K562 (cell line): ENCODE results near the gene DYNC1I1. TPM values are rescaled to one million over a fixed set of nuclear protein-coding genes. Genes with fewer than 3 reads are reported as not detected.

Experiments
- ATAC-seq: fragments of 200-7000 bp; cut with Tn5 transposase; 3 replicates; pipeline ENCODE4 v1.9.1; 2020; ENCODE audit warnings: moderate library complexity
- BruUV-seq: library from RNA; stranded (reverse); fragments of 400-500 nt; replicated peaks from 2 replicates; lab custom pipeline; 2021; lab: Mats Ljungman, UMichigan
- CTCF ChIA-PET: fragments of 300-600 bp; formaldehyde crosslinking; extraction: SDS; loops from one replicate; lab custom pipeline; 2021; ENCODE audit warnings: low intra/inter-chr PET ratio; lab: Yijun Ruan, JAX
- POLR2A ChIA-PET: fragments of 300-600, 350-650 bp; sonication (Branson Sonifier 250); formaldehyde crosslinking; extraction: SDS; loops from one replicate; lab custom pipeline; 2021; ENCODE audit warnings: antibody characterized with exemption, inconsistent platforms; lab: Yijun Ruan, JAX
- DNase-seq, 4 experiments: peaks; one replicate each; pipeline versions ENCODE4 v3.0.0 to v3.0.0-alpha.2; 2011 to 2018; ENCODE audit warnings: low spot score in 3 of 4, mixed read lengths in 3 of 4; ENCODE audit errors: extremely low read depth in 1 of 4
- FAIRE-seq: peaks from 2 replicates; lab custom pipeline; 2011; peaks lifted over from hg19 to GRCh38; lab: Jason Lieb, UNC
- H2AFZ ChIP-seq: 2 replicates; pipeline ENCODE4 v1.6.0; 2011; ENCODE audit warnings: low read depth, low read length, control low read depth, inconsistent platforms
- H3K27ac ChIP-seq: fragments of 200-600 bp; 3 replicates; pipeline ENCODE4 v1.8.0; 2011; ENCODE audit warnings: low read depth, mild to moderate bottlenecking, control low read depth, inconsistent platforms, low read length, moderate library complexity, mixed read lengths; ENCODE audit errors: extremely low read depth
- H3K27me3 ChIP-seq, 2 experiments: fragments of 300-600 bp in 1 of 2; 2 replicates in 1 of 2; 3 replicates in 1 of 2; pipeline versions ENCODE4 v1.6.0 to v1.8.0; 2011; ENCODE audit warnings: inconsistent platforms in 2 of 2, low read length in 2 of 2, mild to moderate bottlenecking in 1 of 2, mixed read lengths in 1 of 2, moderate library complexity in 1 of 2; ENCODE audit not compliant: control insufficient read depth in 2 of 2, insufficient read depth in 2 of 2
- H3K36me3 ChIP-seq: fragments of 300-600 bp; 3 replicates; pipeline ENCODE4 v1.8.0; 2011; ENCODE audit warnings: mild to moderate bottlenecking, low read length, inconsistent platforms; ENCODE audit not compliant: control insufficient read depth, insufficient read depth
- H3K4me1 ChIP-seq, 2 experiments: fragments of 200-600 bp in 1 of 2; replicated peaks in 1 of 2; 2 replicates in 1 of 2; 3 replicates in 1 of 2; pipeline versions ENCODE4 v1.5.1 to v1.8.0; 2011; ENCODE audit warnings: inconsistent platforms in 2 of 2, low read length in 2 of 2, mild to moderate bottlenecking in 1 of 2, mixed read lengths in 1 of 2, moderate library complexity in 1 of 2; ENCODE audit not compliant: control insufficient read depth in 2 of 2, insufficient read depth in 2 of 2
- H3K4me2 ChIP-seq: 2 replicates; pipeline ENCODE4 v1.6.1; 2011; ENCODE audit warnings: low read length, control low read depth, inconsistent platforms, mixed read lengths; ENCODE audit not compliant: insufficient read depth
- H3K4me3 ChIP-seq: fragments of 200-600 bp; sonication (generic), shearing (Covaris generic); 2 replicates; pipeline ENCODE4 v1.5.1; 2016; ENCODE audit warnings: control low read depth, inconsistent platforms
- H3K79me2 ChIP-seq: fragments of 200-600 bp; 3 replicates; pipeline ENCODE4 v1.8.0; 2011; ENCODE audit warnings: low read length, inconsistent platforms; ENCODE audit not compliant: control insufficient read depth, insufficient read depth
- H3K9ac ChIP-seq, 2 experiments: 2 replicates each; pipeline versions ENCODE4 v1.6.0 to v1.6.1; 2011; ENCODE audit warnings: low read depth in 2 of 2, low read length in 2 of 2, control low read depth in 1 of 2, inconsistent platforms in 1 of 2, mild to moderate bottlenecking in 1 of 2, mixed read lengths in 1 of 2; ENCODE audit not compliant: insufficient read depth in 1 of 2
- H3K9me1 ChIP-seq: one replicate; pipeline ENCODE4 v1.6.0; 2011; ENCODE audit warnings: inconsistent platforms, mild to moderate bottlenecking, low read length, moderate library complexity; ENCODE audit not compliant: control insufficient read depth, insufficient read depth
- H3K9me3 ChIP-seq: replicated peaks from 2 replicates; pipeline ENCODE4 v1.5.1; 2011; ENCODE audit warnings: low read depth, low read length, inconsistent platforms; ENCODE audit not compliant: control insufficient read depth, insufficient read depth
- H4K20me1 ChIP-seq: replicated peaks from 2 replicates; pipeline ENCODE4 v1.6.1; 2011; ENCODE audit warnings: low read length, inconsistent platforms, mixed read lengths; ENCODE audit not compliant: control insufficient read depth, insufficient read depth
- ETV1 ChIP-seq: fragments of 450-650 bp; conservative IDR thresholded peaks from 2 replicates; pipeline ENCODE4 v1.6.1; 2016; ENCODE audit warnings: missing genetic modification characterization, control low read depth, low read depth, missing compliant biosample characterization
- NFXL1 ChIP-seq: fragments of 450-650 bp; formaldehyde crosslinking; IDR thresholded peaks from 2 replicates; pipeline ENCODE4 v1.4.0; 2021; ENCODE audit warnings: mild to moderate bottlenecking
- POLR3A ChIP-seq: IDR thresholded peaks from 2 replicates; pipeline ENCODE4 v1.6.1; 2011; ENCODE audit warnings: borderline replicate concordance, mild to moderate bottlenecking, moderate library complexity; ENCODE audit not compliant: insufficient read length, insufficient read depth; ENCODE audit errors: extremely low read depth
- ZSCAN29 ChIP-seq: fragments of 450-650 bp; IDR thresholded peaks from 2 replicates; pipeline ENCODE4 v1.6.1; 2017
- WGBS: fragments of 100-300 bp; shearing (Covaris generic); methylation state at CpG from one replicate; pipeline ENCODE4 v1.1.6; 2016; ENCODE audit warnings: low coverage, mixed read lengths; ENCODE audit not compliant: insufficient coverage; ENCODE audit errors: missing lambda C conversion rate; 5-methylcytosine and 5-hydroxymethylcytosine counted together
- in situ Hi-C: fragments of 300-500 bp; cut with MboI; formaldehyde crosslinking; loops from 4 replicates; pipeline ENCODE4 v1.15.0; 2018; ENCODE audit warnings: inconsistent platforms, mixed read lengths
- intact Hi-C: fragments of 100-400 bp; cut with micrococcal nuclease; formaldehyde crosslinking; loops from 2 replicates; pipeline ENCODE4 v1.14.2; 2022
- polyA plus RNA-seq, 8 experiments: library from polyadenylated mRNA; depleted of rRNA in 4 of 8; stranded (reverse) in 5 of 8; unstranded in 3 of 8; fragments of >200 nt; fragmentation: Nextera tagmentation in 2 of 8; fragmentation: Illumina TruSeq in 1 of 8; extraction: Ambion mirVana in 2 of 8; extraction: Trizol in 1 of 8; gene quantifications; 2 replicates each; pipeline versions ENCODE4 v1.2.1 to v1.2.3, GENCODE V29; 2011 to 2014; ENCODE audit warnings: inconsistent platforms in 1 of 8, missing spikeins in 1 of 8
- total RNA-seq, 7 experiments: library from RNA; depleted of rRNA in 6 of 7; stranded (reverse); fragments of >200 nt in 6 of 7; fragmentation: Illumina TruSeq in 2 of 7; extraction: Trizol in 2 of 7; gene quantifications; 2 replicates each; pipeline versions ENCODE4 v1.2.1 to v1.2.3, GENCODE V29; 2011 to 2021; ENCODE audit warnings: low replicate concordance in 1 of 7
- TF ChIP-seq, protein P1 (sequence below): fragments of 450-650 bp; IDR thresholded peaks from 2 replicates; pipeline ENCODE4 v1.6.1; 2016; ENCODE audit warnings: low read depth
- TF ChIP-seq, protein P2 (sequence below): fragments of 450-650 bp; formaldehyde crosslinking; IDR thresholded peaks from 2 replicates; pipeline ENCODE4 v1.4.0; 2020; ENCODE audit warnings: mild to moderate bottlenecking, moderate library complexity
- TF ChIP-seq, protein P3 (sequence below): fragments of 450-650 bp; IDR thresholded peaks from 2 replicates; pipeline ENCODE4 v1.6.1; 2018; ENCODE audit warnings: mild to moderate bottlenecking, low read depth; ENCODE audit not compliant: partially characterized antibody

The DYNC1I1 gene
- total and polyA plus RNA-seq, 9 of the 15 experiments (the other 6 are each of a cell fraction or from before 2014, with no cell fraction given), result 0.22 to 1.5 (median 0.44) TPM

DNA sequence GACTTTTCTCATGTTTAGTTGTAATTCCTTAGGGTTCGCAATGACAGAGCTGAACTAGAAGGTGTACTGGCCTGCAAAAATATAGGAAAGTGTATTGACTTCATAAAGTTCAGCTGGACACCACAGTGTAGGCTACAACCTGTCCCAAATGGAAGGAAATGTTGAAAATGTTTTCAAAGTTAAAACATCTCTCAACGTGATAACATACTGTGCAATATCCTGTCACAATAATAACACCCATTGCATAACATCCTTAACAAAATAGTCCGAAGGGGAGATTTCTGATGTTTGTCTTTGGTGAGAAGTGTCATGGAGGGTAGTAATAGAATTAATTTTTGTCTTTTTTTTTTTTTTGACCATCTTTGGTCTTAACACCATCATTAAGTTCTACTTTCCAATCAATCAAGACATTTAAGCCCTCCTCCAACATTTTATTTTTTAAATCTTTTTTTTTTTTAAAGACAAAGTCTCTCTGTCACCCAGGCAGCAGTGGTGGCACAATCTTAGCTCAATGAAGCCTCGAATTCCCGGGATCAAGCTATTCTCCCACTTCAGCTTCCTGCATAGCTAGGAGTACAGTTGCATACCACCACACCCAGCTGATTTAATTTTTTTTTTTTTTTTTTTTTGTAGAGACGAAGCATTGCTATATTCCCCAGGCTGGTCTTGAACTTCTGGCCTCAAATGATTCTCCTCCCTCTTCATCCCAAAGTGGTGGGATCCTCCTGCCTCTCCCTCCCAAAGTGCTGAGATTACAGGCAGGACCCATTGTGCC, 45.7 kb downstream of the DYNC1I1 start:
- DNase-seq, result no peak
- TF ChIP-seq, protein P1, sequence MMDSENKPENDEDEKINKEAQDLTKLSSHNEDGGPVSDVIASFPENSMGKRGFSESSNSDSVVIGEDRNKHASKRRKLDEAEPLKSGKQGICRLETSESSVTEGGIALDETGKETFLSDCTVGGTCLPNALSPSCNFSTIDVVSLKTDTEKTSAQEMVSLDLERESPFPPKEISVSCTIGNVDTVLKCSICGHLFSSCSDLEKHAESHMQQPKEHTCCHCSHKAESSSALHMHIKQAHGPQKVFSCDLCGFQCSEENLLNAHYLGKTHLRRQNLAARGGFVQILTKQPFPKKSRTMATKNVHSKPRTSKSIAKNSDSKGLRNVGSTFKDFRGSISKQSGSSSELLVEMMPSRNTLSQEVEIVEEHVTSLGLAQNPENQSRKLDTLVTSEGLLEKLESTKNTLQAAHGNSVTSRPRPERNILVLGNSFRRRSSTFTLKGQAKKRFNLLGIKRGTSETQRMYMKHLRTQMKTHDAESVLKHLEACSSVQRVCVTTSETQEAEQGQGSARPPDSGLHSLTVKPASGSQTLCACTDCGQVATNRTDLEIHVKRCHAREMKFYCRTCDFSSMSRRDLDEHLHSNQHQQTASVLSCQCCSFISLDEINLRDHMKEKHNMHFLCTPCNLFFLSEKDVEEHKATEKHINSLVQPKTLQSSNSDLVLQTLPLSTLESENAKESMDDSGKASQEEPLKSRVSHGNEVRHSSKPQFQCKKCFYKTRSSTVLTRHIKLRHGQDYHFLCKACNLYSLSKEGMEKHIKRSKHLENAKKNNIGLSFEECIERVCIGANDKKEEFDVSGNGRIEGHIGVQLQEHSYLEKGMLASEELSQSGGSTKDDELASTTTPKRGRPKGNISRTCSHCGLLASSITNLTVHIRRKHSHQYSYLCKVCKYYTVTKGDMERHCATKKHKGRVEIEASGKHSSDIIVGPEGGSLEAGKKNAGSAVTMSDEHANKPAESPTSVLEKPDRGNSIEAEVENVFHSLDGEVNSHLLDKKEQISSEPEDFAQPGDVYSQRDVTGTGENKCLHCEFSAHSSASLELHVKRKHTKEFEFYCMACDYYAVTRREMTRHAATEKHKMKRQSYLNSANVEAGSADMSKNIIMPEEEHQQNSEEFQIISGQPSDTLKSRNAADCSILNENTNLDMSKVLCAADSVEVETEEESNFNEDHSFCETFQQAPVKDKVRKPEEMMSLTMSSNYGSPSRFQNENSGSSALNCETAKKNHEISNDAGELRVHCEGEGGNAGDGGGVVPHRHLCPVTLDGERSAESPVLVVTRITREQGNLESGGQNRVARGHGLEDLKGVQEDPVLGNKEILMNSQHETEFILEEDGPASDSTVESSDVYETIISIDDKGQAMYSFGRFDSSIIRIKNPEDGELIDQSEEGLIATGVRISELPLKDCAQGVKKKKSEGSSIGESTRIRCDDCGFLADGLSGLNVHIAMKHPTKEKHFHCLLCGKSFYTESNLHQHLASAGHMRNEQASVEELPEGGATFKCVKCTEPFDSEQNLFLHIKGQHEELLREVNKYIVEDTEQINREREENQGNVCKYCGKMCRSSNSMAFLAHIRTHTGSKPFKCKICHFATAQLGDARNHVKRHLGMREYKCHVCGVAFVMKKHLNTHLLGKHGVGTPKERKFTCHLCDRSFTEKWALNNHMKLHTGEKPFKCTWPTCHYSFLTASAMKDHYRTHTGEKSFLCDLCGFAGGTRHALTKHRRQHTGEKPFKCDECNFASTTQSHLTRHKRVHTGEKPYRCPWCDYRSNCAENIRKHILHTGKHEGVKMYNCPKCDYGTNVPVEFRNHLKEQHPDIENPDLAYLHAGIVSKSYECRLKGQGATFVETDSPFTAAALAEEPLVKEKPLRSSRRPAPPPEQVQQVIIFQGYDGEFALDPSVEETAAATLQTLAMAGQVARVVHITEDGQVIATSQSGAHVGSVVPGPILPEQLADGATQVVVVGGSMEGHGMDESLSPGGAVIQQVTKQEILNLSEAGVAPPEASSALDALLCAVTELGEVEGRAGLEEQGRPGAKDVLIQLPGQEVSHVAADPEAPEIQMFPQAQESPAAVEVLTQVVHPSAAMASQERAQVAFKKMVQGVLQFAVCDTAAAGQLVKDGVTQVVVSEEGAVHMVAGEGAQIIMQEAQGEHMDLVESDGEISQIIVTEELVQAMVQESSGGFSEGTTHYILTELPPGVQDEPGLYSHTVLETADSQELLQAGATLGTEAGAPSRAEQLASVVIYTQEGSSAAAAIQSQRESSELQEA, result no peak
- TF ChIP-seq ZSCAN29 (no peak), POLR3A (no peak), NFXL1 (CRISPR knock-in tag) (no peak), ETV1 (tag) (no peak)
- TF ChIP-seq, protein P2, sequence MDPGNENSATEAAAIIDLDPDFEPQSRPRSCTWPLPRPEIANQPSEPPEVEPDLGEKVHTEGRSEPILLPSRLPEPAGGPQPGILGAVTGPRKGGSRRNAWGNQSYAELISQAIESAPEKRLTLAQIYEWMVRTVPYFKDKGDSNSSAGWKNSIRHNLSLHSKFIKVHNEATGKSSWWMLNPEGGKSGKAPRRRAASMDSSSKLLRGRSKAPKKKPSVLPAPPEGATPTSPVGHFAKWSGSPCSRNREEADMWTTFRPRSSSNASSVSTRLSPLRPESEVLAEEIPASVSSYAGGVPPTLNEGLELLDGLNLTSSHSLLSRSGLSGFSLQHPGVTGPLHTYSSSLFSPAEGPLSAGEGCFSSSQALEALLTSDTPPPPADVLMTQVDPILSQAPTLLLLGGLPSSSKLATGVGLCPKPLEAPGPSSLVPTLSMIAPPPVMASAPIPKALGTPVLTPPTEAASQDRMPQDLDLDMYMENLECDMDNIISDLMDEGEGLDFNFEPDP (CRISPR knock-in tag), result no peak
- TF ChIP-seq, protein P3, sequence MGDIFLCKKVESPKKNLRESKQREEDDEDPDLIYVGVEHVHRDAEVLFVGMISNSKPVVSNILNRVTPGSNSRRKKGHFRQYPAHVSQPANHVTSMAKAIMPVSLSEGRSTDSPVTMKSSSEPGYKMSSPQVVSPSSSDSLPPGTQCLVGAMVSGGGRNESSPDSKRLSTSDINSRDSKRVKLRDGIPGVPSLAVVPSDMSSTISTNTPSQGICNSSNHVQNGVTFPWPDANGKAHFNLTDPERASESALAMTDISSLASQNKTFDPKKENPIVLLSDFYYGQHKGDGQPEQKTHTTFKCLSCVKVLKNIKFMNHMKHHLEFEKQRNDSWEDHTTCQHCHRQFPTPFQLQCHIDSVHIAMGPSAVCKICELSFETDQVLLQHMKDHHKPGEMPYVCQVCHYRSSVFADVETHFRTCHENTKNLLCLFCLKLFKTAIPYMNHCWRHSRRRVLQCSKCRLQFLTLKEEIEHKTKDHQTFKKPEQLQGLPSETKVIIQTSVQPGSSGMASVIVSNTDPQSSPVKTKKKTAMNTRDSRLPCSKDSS, result no peak

More for the DNA sequence above, 45.7 kb downstream of the DYNC1I1 start:
- no peaks in the 10 kb centered on the region for H4K20me1 ChIP-seq
- POLR2A ChIA-PET, result no interaction called here
- no peak overlapping the region for H3K27ac ChIP-seq
- FAIRE-seq, result no peak
- intact Hi-C loops, result no loop called here
- H3K27me3 ChIP-seq, result no peaks in the 10 kb centered on the region
- no TSS peak for BruUV-seq
- H3K4me1 ChIP-seq, result no peaks in the 10 kb centered on the region
- no peaks in the 10 kb centered on the region for H3K79me2 ChIP-seq
- H3K36me3 ChIP-seq, result no peaks in the 10 kb centered on the region
- in situ Hi-C loops, result no loop called here
- no peaks in the 10 kb centered on the region for H3K9me3 ChIP-seq
- no peak for ATAC-seq
- WGBS, result under 1% methylated on average over 6 of the region's 6 CpGs
- H2AFZ ChIP-seq, result no peak overlapping the region
- CTCF ChIA-PET, result interaction anchor here (0.6 kb wide), 1 partner anchor 97 kb away, joined by 3 read pairs; no protein-coding TSS in a partner anchor
- H3K9me1 ChIP-seq, result no peaks in the 10 kb centered on the region
- H3K4me2 ChIP-seq, result no peak overlapping the region
- no peak overlapping the region for H3K4me3 ChIP-seq
- no peak overlapping the region for H3K9ac ChIP-seq
